GM19239 (cell line): ENCODE measurements around the gene ASCL1.
A peak's percentile ranks its signal among the peaks of the same experiment; 100 is the strongest.

Experiments used
- DNase-seq: peaks from one replicate; pipeline ENCODE4 v3.0.0; 2011; ENCODE audit warnings: low spot score; ENCODE audit not compliant: insufficient read length
- FAIRE-seq: peaks from 2 replicates; lab custom pipeline; 2011; peaks lifted over from hg19 to GRCh38; lab: Jason Lieb, UNC

Gene ASCL1

GRCh38 chr12:102973583-102973982, 16.1 kb downstream of the ASCL1 start:
- FAIRE-seq (no peak), DNase-seq (no peak)

- DNase-seq (no peak), FAIRE-seq (no peak)
Observed at GRCh38 chr12:102976609-102977280, 19.3 kb downstream of the ASCL1 start.

GRCh38 chr12:102977945-102978706, 20.7 kb downstream of the ASCL1 start:
- FAIRE-seq (no peak), DNase-seq (no peak)

- DNase-seq (no peak), FAIRE-seq (no peak)
Observed at GRCh38 chr12:102980350-102980749, 22.9 kb downstream of the ASCL1 start.

- FAIRE-seq = no peak
- DNase-seq = no peak
Observed at GRCh38 chr12:102990419-102990818, 32.9 kb downstream of the ASCL1 start.

GRCh38 chr12:102992297-102992696, 34.8 kb downstream of the ASCL1 start:
- FAIRE-seq = no peak
- DNase-seq = no peak

GRCh38 chr12:102992720-102993119, 35.2 kb downstream of the ASCL1 start:
- no peak for FAIRE-seq
- DNase-seq = no peak

GRCh38 chr12:102993537-102993936, 36.1 kb downstream of the ASCL1 start:
- FAIRE-seq (peak; percentile 35), DNase-seq (no peak)

- FAIRE-seq = no peak
- DNase-seq = no peak
Observed at GRCh38 chr12:102995372-102995771, 37.9 kb downstream of the ASCL1 start.
